ENCODE results near the gene PLPPR1.

Gene PLPPR1

GRCh38 chr9:101369884-101370531 is 341.5 kb downstream of the PLPPR1 start:
- TF ChIP-seq EZH2phosphoT487 (IDR thresholded peaks at IDR 0.05; ENCODE audit: borderline replicate concordance) (no peak), CTCF (conservative IDR thresholded peaks at IDR 0.05; ENCODE audit: low read length) (no peak)
- no peak overlapping the region for H3K4me2 ChIP-seq (ENCODE audit: low read depth, low read length, poor library complexity, severe bottlenecking)
- no peaks in the 10 kb centered on the region for H3K4me1 ChIP-seq (ENCODE audit: insufficient read depth, low read length, poor library complexity, severe bottlenecking)
- no peaks in the 10 kb centered on the region for H4K20me1 ChIP-seq (ENCODE audit: insufficient read depth, low read length, poor library complexity, severe bottlenecking)
- H3K36me3 ChIP-seq (ENCODE audit: insufficient read depth, low read length), result no peaks in the 10 kb centered on the region
- no peaks in the 10 kb centered on the region for H3K79me2 ChIP-seq (ENCODE audit: insufficient read depth, low read length)
- H3K9me2 ChIP-seq (replicated peaks; ENCODE audit: low read depth, low read length), result no peaks in the 10 kb centered on the region
- H3F3A ChIP-seq (ENCODE audit: low read depth), result no peaks in the 10 kb centered on the region
- H3K9me3 ChIP-seq (ENCODE audit: insufficient read depth, low read depth, low read length), result no peaks in the 10 kb centered on the region
- no peak overlapping the region for H3K4me3 ChIP-seq (ENCODE audit: low read length, poor library complexity, severe bottlenecking)
- no peak overlapping the region for H2AFZ ChIP-seq (ENCODE audit: low read length)
- H3K27me3 ChIP-seq (ENCODE audit: insufficient read depth, low read length, poor library complexity, severe bottlenecking), result peaks cover 4% of the 10 kb centered on the region
- no peak overlapping the region for H3K9ac ChIP-seq (ENCODE audit: low read depth, low read length, poor library complexity, severe bottlenecking)

GRCh38 chr9:101371813-101372212 is 343.3 kb downstream of the PLPPR1 start:
- no peaks in the 10 kb centered on the region for H3K9me2 ChIP-seq (replicated peaks; ENCODE audit: low read depth, low read length)
- no peak for TF ChIP-seq EZH2phosphoT487 (IDR thresholded peaks at IDR 0.05; ENCODE audit: borderline replicate concordance)
- no peak for TF ChIP-seq CTCF (conservative IDR thresholded peaks at IDR 0.05; ENCODE audit: low read length)
- H3K4me2 ChIP-seq (ENCODE audit: low read depth, low read length, poor library complexity, severe bottlenecking), result no peak overlapping the region
- H3K9me3 ChIP-seq (ENCODE audit: insufficient read depth, low read depth, low read length), result no peaks in the 10 kb centered on the region
- H2AFZ ChIP-seq (ENCODE audit: low read length), result no peak overlapping the region
- H3K36me3 ChIP-seq (ENCODE audit: insufficient read depth, low read length), result no peaks in the 10 kb centered on the region
- no peaks in the 10 kb centered on the region for H3K79me2 ChIP-seq (ENCODE audit: insufficient read depth, low read length)
- no peaks in the 10 kb centered on the region for H3K4me1 ChIP-seq (ENCODE audit: insufficient read depth, low read length, poor library complexity, severe bottlenecking)
- no peak overlapping the region for H3K4me3 ChIP-seq (ENCODE audit: low read length, poor library complexity, severe bottlenecking)
- peaks cover 4% of the 10 kb centered on the region for H3K27me3 ChIP-seq (ENCODE audit: insufficient read depth, low read length, poor library complexity, severe bottlenecking)
- no peaks in the 10 kb centered on the region for H3F3A ChIP-seq (ENCODE audit: low read depth)
- no peak overlapping the region for H3K9ac ChIP-seq (ENCODE audit: low read depth, low read length, poor library complexity, severe bottlenecking)
- no peaks in the 10 kb centered on the region for H4K20me1 ChIP-seq (ENCODE audit: insufficient read depth, low read length, poor library complexity, severe bottlenecking)

GRCh38 chr9:101372327-101373118 is 344.0 kb downstream of the PLPPR1 start:
- H3K4me2 ChIP-seq (ENCODE audit: low read depth, low read length, poor library complexity, severe bottlenecking), result no peak overlapping the region
- TF ChIP-seq EZH2phosphoT487 (IDR thresholded peaks at IDR 0.05; ENCODE audit: borderline replicate concordance) (no peak), CTCF (conservative IDR thresholded peaks at IDR 0.05; ENCODE audit: low read length) (no peak)

More at GRCh38 chr9:101372327-101373118, 344.0 kb downstream of the PLPPR1 start:
- H3K79me2 ChIP-seq (ENCODE audit: insufficient read depth, low read length), result no peaks in the 10 kb centered on the region
- no peaks in the 10 kb centered on the region for H3K4me1 ChIP-seq (ENCODE audit: insufficient read depth, low read length, poor library complexity, severe bottlenecking)
- no peak overlapping the region for H2AFZ ChIP-seq (ENCODE audit: low read length)
- no peak overlapping the region for H3K9ac ChIP-seq (ENCODE audit: low read depth, low read length, poor library complexity, severe bottlenecking)
- no peaks in the 10 kb centered on the region for H3K9me3 ChIP-seq (ENCODE audit: insufficient read depth, low read depth, low read length)
- H3K27me3 ChIP-seq (ENCODE audit: insufficient read depth, low read length, poor library complexity, severe bottlenecking), result peaks cover 4% of the 10 kb centered on the region
- no peaks in the 10 kb centered on the region for H3K36me3 ChIP-seq (ENCODE audit: insufficient read depth, low read length)
- no peaks in the 10 kb centered on the region for H3K9me2 ChIP-seq (replicated peaks; ENCODE audit: low read depth, low read length)
- H3F3A ChIP-seq (ENCODE audit: low read depth), result no peaks in the 10 kb centered on the region
- H4K20me1 ChIP-seq (ENCODE audit: insufficient read depth, low read length, poor library complexity, severe bottlenecking), result no peaks in the 10 kb centered on the region
- no peak overlapping the region for H3K4me3 ChIP-seq (ENCODE audit: low read length, poor library complexity, severe bottlenecking)

Measured in Loucy (cell line).